HAP-1 (cell line): ENCODE measurements around the gene ADM5.

ENCODE experiments used
- DNase-seq, 2 experiments: peaks; one replicate each; pipeline ENCODE4 v3.0.0-alpha.2; 2016 to 2020; ENCODE audit warnings: low spot score in 2 of 2
- H3K27me3 ChIP-seq: fragments of 250-450 bp; sonication (Bioruptor Pico); 2 replicates; pipeline ENCODE4 v1.5.1; 2020; ENCODE audit warnings: low read depth, mild to moderate bottlenecking, moderate library complexity
- H3K36me3 ChIP-seq: fragments of 250-450 bp; sonication (Bioruptor Pico); replicated peaks from 2 replicates; pipeline ENCODE4 v1.5.1; 2020; ENCODE audit warnings: mild to moderate bottlenecking
- H3K4me1 ChIP-seq: fragments of 250-450 bp; sonication (Bioruptor Pico); 2 replicates; pipeline ENCODE4 v1.5.1; 2020; ENCODE audit warnings: mild to moderate bottlenecking
- H3K4me3 ChIP-seq: fragments of 250-450 bp; sonication (Bioruptor Pico); 2 replicates; pipeline ENCODE4 v1.5.1; 2020; ENCODE audit warnings: mild to moderate bottlenecking, moderate library complexity
- H3K9me3 ChIP-seq: fragments of 250-450 bp; sonication (Bioruptor Pico); 2 replicates; pipeline ENCODE4 v1.5.1; 2020; ENCODE audit warnings: mild to moderate bottlenecking, moderate library complexity
- in situ Hi-C: fragments of 300-500 bp; cut with MboI; formaldehyde crosslinking; loops from 3 replicates; pipeline ENCODE4 v1.14.3; 2020; ENCODE audit warnings: low sequenced_read_pairs, inconsistent platforms, mixed read lengths

The ADM5 gene

GRCh38 chr19:49665351-49666119, 23.9 kb upstream of the ADM5 start, which contains the start of the genes BCL2L12 and IRF3:
BCL2L12 (plus strand) TSS chr19:49665933; CDS start chr19:49666693, 760 bp downstream.
IRF3 (minus strand) TSS chr19:49665857; CDS start chr19:49664838, 1,019 bp downstream.
- Histone ChIP-seq H3K9me3 (no peaks in the 10 kb centered on the region), H3K27me3 (no peaks in the 10 kb centered on the region), H3K4me1 (peaks cover 9% of the 10 kb centered on the region; the same call in 1 of the 2 replicates), H3K36me3 (peaks cover 41% of the 10 kb centered on the region), H3K4me3 (peak within 1 kb of the TSS; percentile 75)
- DNase-seq = peak; percentile 94 to 99
- in situ Hi-C loops = no loop called here

GRCh38 chr19:49666120-49666444, 23.3 kb upstream of the ADM5 start:
- H3K9me3 ChIP-seq = no peaks in the 10 kb centered on the region
- H3K36me3 ChIP-seq = peaks cover 42% of the 10 kb centered on the region
- peaks cover 9% of the 10 kb centered on the region; the same call in 1 of the 2 replicates for H3K4me1 ChIP-seq
- DNase-seq = no peak
- no peaks in the 10 kb centered on the region for H3K27me3 ChIP-seq
- H3K4me3 ChIP-seq = peak overlapping the region; percentile 75
- in situ Hi-C loops = no loop called here

- Histone ChIP-seq H3K36me3 (peaks cover 36% of the 10 kb centered on the region), H3K9me3 (no peaks in the 10 kb centered on the region), H3K27me3 (no peaks in the 10 kb centered on the region), H3K4me3 (peak overlapping the region; percentile 75), H3K4me1 (peaks cover 16% of the 10 kb centered on the region)
- in situ Hi-C loops = no loop called here
- DNase-seq = no peak
Observed at GRCh38 chr19:49667473-49667872, 21.9 kb upstream of the ADM5 start.

- in situ Hi-C loops = no loop called here
- H3K4me3 ChIP-seq = no peak overlapping the region
- DNase-seq = no peak
- H3K9me3 ChIP-seq = no peaks in the 10 kb centered on the region
- peaks cover 33% of the 10 kb centered on the region for H3K36me3 ChIP-seq
- no peaks in the 10 kb centered on the region for H3K27me3 ChIP-seq
- peaks cover 16% of the 10 kb centered on the region for H3K4me1 ChIP-seq
Observed at GRCh38 chr19:49669516-49669915, 19.9 kb upstream of the ADM5 start.

DNA sequence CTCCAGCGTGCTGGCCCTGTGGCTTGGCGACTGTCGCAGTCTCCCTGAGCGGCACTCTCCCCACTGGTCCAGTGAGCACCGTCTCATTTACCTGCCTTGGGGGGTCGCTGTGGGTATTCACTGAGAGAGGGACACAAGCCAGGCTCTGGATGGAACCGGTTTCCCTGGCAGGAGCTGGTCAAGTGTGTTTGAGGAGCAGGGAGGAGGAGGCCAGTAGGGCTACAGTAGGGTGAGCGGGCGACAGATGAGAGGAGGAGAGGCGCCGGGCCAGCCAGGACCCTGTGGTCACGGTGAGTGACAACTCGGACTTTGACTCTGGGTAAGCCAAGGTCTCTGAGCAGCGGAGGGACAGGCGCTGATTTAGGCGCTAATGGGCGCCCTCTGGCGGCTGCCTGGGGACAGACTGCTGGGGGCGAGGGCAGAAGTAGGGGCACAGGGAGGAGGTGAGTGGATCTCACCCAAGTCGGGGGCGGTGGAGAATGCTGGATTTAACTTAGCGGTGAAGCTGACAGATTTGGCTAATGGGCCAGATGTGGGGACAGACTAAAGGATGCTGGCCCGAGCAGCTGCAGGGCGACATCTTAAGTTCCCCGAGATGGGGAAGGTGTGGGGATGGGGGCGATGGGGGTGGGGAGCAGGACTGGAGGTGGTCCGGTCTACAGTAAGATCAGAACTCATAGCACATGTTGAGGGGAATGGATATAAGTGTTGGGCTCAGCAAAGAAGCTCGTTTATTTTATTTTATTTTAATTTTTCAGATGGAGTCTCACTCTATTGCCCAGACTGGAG, 17.1 kb upstream of the ADM5 start:
- H3K27me3 ChIP-seq = no peaks in the 10 kb centered on the region
- H3K4me1 ChIP-seq = peaks cover 14% of the 10 kb centered on the region
- H3K4me3 ChIP-seq = peak overlapping the region; percentile 17
- in situ Hi-C loops = loop anchor here (10.0 kb wide), 1 partner anchor 78 kb away; the partner anchor contains the start of gene PRR12
- DNase-seq = peak; percentile 61 to 90
- H3K9me3 ChIP-seq = no peaks in the 10 kb centered on the region
- peaks cover 27% of the 10 kb centered on the region for H3K36me3 ChIP-seq

GRCh38 chr19:49676136-49676783, 13.1 kb upstream of the ADM5 start:
- in situ Hi-C loops = loop anchor here (10.0 kb wide), 1 partner anchor 81 kb away; the partner anchor contains the start of gene PRR12
- Histone ChIP-seq H3K27me3 (no peaks in the 10 kb centered on the region), H3K36me3 (peaks cover 10% of the 10 kb centered on the region), H3K4me3 (peak overlapping the region; percentile 96), H3K9me3 (no peaks in the 10 kb centered on the region), H3K4me1 (peaks cover 31% of the 10 kb centered on the region)
- DNase-seq = peak in 1 of 2 experiments; percentile 77

DNA sequence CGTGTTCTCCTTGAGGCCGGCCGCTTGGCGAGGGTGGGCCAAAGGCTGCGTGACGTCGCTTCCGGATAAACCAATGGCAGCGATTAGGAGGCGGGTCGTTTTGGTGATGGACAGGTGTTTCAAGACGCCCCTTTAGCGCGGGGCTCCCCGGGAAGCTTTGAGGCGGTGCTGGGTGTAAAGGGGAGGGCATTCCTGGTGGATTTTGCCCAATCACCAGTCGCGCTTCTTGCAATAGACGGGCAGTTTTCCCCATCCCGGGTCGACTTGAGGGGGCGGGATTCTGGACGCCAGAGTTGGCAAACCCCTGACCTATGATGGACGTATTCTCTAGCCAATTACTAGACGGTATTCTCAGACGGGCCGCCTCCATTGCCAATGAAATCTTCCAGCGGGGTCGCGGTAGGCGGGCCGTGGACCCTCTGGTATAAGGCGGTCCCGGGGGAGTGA, 12.6 kb upstream of the ADM5 start:
- peak overlapping the region; percentile 96 for H3K4me3 ChIP-seq
- DNase-seq = peak; percentile 97 to 100
- H3K9me3 ChIP-seq = no peaks in the 10 kb centered on the region
- no peaks in the 10 kb centered on the region for H3K27me3 ChIP-seq
- H3K36me3 ChIP-seq = peaks cover 12% of the 10 kb centered on the region
- in situ Hi-C loops = loop anchor here (10.0 kb wide), 1 partner anchor 82 kb away; the partner anchor contains the start of gene PRR12
- peaks cover 28% of the 10 kb centered on the region for H3K4me1 ChIP-seq

- Histone ChIP-seq H3K27me3 (no peaks in the 10 kb centered on the region), H3K9me3 (no peaks in the 10 kb centered on the region), H3K4me1 (peaks cover 23% of the 10 kb centered on the region), H3K36me3 (peaks cover 16% of the 10 kb centered on the region), H3K4me3 (peak within 1 kb of the TSS; percentile 96)
- in situ Hi-C loops = loop anchor here (10.0 kb wide), 1 partner anchor 83 kb away; the partner anchor contains the start of gene PRR12
- DNase-seq = peak in 1 of 2 experiments; percentile 76
Observed at GRCh38 chr19:49677231-49677900, 12.0 kb upstream of the ADM5 start, which contains the start of gene PRMT1. PRMT1 (plus strand) TSS chr19:49677271; CDS start chr19:49677281, 10 bp downstream.

GRCh38 chr19:49677901-49678674, 11.3 kb upstream of the ADM5 start:
- Histone ChIP-seq H3K4me3 (peak overlapping the region; percentile 96), H3K36me3 (peaks cover 23% of the 10 kb centered on the region), H3K27me3 (no peaks in the 10 kb centered on the region), H3K9me3 (no peaks in the 10 kb centered on the region), H3K4me1 (peaks cover 23% of the 10 kb centered on the region)
- in situ Hi-C loops = loop anchor here (10.0 kb wide), 1 partner anchor 83 kb away; the partner anchor contains the start of gene PRR12
- DNase-seq = peak; percentile 68 to 92

- Histone ChIP-seq H3K4me3 (peak overlapping the region; percentile 96; the same call in 1 of the 2 replicates), H3K4me1 (peaks cover 23% of the 10 kb centered on the region), H3K36me3 (peaks cover 32% of the 10 kb centered on the region), H3K9me3 (no peaks in the 10 kb centered on the region), H3K27me3 (no peaks in the 10 kb centered on the region)
- in situ Hi-C loops = loop anchor here (10.0 kb wide), 1 partner anchor 84 kb away; the partner anchor contains the start of gene PRR12
- DNase-seq = no peak
Observed at GRCh38 chr19:49678985-49679770, 10.2 kb upstream of the ADM5 start.

- no peak for DNase-seq
- in situ Hi-C loops = loop anchor here (5.0 to 10.0 kb wide), 2 partner anchors 85 to 183 kb away; partner anchors contain the start of genes PRR12 and RPS11
- no peaks in the 10 kb centered on the region for H3K9me3 ChIP-seq
- peaks cover 23% of the 10 kb centered on the region for H3K4me1 ChIP-seq
- H3K4me3 ChIP-seq = no peak overlapping the region
- H3K36me3 ChIP-seq = peaks cover 39% of the 10 kb centered on the region
- no peaks in the 10 kb centered on the region for H3K27me3 ChIP-seq
Observed at GRCh38 chr19:49679771-49680413, 9.5 kb upstream of the ADM5 start.
